PC-9 (cell line): ENCODE results near the gene AIPL1.

Source experiments
- EZH2 ChIP-seq: fragments of 200-600 bp; sonication (generic); IDR thresholded peaks from 2 replicates; pipeline ENCODE4 v1.8.0; 2017; ENCODE audit warnings: antibody characterized with exemption, low read depth
- TF ChIP-seq, protein P1 (sequence below): fragments of 200-600 bp; sonication (generic); conservative IDR thresholded peaks from 2 replicates; pipeline ENCODE4 v1.6.1; 2017; ENCODE audit warnings: mixed run types, antibody characterized with exemption, mild to moderate bottlenecking, moderate library complexity

DNA sequence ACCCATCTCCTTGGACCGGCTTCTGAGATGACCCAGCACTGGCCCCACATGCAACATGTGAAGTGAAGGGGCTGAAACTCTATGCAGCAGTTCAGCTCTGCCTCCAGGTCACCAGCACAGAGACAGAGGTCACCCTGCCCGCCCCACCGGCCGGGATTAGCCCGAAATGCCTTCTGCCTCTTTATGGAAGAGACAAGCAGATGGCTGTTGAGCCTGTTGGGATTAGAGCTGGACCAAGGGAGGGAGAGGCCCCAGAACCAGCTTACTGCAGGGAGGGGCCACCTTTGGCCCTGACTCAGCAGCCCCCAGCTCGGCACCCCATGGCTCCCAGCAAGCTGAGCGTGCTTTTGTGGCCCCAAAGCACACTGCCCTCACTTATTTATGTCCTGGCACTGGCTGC lies 5.7 kb downstream of the AIPL1 start:
- TF ChIP-seq, protein P1, sequence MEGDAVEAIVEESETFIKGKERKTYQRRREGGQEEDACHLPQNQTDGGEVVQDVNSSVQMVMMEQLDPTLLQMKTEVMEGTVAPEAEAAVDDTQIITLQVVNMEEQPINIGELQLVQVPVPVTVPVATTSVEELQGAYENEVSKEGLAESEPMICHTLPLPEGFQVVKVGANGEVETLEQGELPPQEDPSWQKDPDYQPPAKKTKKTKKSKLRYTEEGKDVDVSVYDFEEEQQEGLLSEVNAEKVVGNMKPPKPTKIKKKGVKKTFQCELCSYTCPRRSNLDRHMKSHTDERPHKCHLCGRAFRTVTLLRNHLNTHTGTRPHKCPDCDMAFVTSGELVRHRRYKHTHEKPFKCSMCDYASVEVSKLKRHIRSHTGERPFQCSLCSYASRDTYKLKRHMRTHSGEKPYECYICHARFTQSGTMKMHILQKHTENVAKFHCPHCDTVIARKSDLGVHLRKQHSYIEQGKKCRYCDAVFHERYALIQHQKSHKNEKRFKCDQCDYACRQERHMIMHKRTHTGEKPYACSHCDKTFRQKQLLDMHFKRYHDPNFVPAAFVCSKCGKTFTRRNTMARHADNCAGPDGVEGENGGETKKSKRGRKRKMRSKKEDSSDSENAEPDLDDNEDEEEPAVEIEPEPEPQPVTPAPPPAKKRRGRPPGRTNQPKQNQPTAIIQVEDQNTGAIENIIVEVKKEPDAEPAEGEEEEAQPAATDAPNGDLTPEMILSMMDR = no peak
- no peak for TF ChIP-seq EZH2
